ENCODE data around the gene ST8SIA4. TPM values are rescaled to one million over a fixed set of nuclear protein-coding genes. Genes with fewer than 3 reads are reported as not detected.

ST8SIA4 gene
- total and polyA plus RNA-seq, 10 of the 15 experiments (the other 5 are each of a cell fraction or from before 2014, with no cell fraction given), result 4.4 to 30.9 (median 19.5) TPM

GRCh38 chr5:100950985-100951384 is 47.9 kb upstream of the ST8SIA4 start:
- Histone ChIP-seq H3K4me2 (ENCODE audit: control insufficient read depth, insufficient read depth) (no peak overlapping the region), H3K9ac (ENCODE audit: control insufficient read depth, insufficient read depth, low read length) (no peak overlapping the region), H3K36me3 (ENCODE audit: control insufficient read depth in 2 of 2, insufficient read depth in 2 of 2, low read length in 1 of 2) (no peaks in the 10 kb centered on the region), H3K27me3 (replicated peaks in 1 of 2; ENCODE audit: control insufficient read depth in 2 of 2, insufficient read depth in 2 of 2, low read length in 1 of 2) (no peaks in the 10 kb centered on the region), H3K4me3 (no peak overlapping the region), H3K27ac (ENCODE audit: control insufficient read depth, insufficient read depth) (no peak overlapping the region), H3K79me2 (ENCODE audit: control insufficient read depth, insufficient read depth, low read length) (no peaks in the 10 kb centered on the region), H3K9me3 (replicated peaks; ENCODE audit: control insufficient read depth, insufficient read depth, low read length) (peaks cover 2% of the 10 kb centered on the region; the same call in 2 of the 3 replicates), H3K4me1 (ENCODE audit: control insufficient read depth, insufficient read depth, low read length) (no peaks in the 10 kb centered on the region), H2AFZ (ENCODE audit: control insufficient read depth, low read depth, low read length) (no peak overlapping the region), H4K20me1 (ENCODE audit: control insufficient read depth, insufficient read depth) (no peaks in the 10 kb centered on the region)
- CTCF ChIA-PET, result interaction anchor here (0.6 kb wide), 2 partner anchors 31 to 420 kb away, joined by 3 read pairs; no protein-coding TSS in a partner anchor
- 93% methylated on average over 4 of the region's 4 CpGs for WGBS (ENCODE audit: insufficient coverage, insufficient replicate concordance, low lambda C conversion rate, missing lambda C conversion rate)
- no peak for DNase-seq (ENCODE audit: low read depth, low spot score)
- SMC1A ChIA-PET (ENCODE audit: uncharacterized antibody, unreplicated experiment), result no interaction called here
- intact Hi-C loops (cut with micrococcal nuclease; ENCODE audit: unreplicated experiment) (no loop called here), in situ Hi-C loops (cut with MboI) (no loop called here)
- POLR2A ChIA-PET, result interaction anchor here (0.6 kb wide), 1 partner anchor 19 kb away, joined by 3 read pairs; no protein-coding TSS in a partner anchor
- TF ChIP-seq MXI1 (IDR thresholded peaks at IDR 0.05; ENCODE audit: low read depth, low read length) (no peak), YY1 (IDR thresholded peaks at IDR 0.05; ENCODE audit: low read depth, low read length) (no peak), TCF3 (IDR thresholded peaks at IDR 0.05; ENCODE audit: borderline replicate concordance, insufficient read depth, low read depth, low read length) (no peak), HDAC2 (IDR thresholded peaks at IDR 0.05) (no peak), IRF5 (IDR thresholded peaks at IDR 0.05; ENCODE audit: borderline replicate concordance) (no peak), ATF3 (IDR thresholded peaks at IDR 0.05; ENCODE audit: borderline replicate concordance, extremely low read depth, low read depth, low read length) (no peak)
- RAD21 ChIA-PET (ENCODE audit: unreplicated experiment), result no interaction called here
- ATAC-seq, result no peak
- no peak for FAIRE-seq
- no TSS peak for BruUV-seq (replicated peaks)

Data from GM12878 (cell line).